K562 (cell line): ENCODE data around the gene MALSU1. TPM values are rescaled to one million over a fixed set of nuclear protein-coding genes. Genes with fewer than 3 reads are reported as not detected.
A peak's percentile ranks its signal among the peaks of the same experiment; 100 is the strongest.

Experiments used
- ATAC-seq: fragments of 200-7000 bp; cut with Tn5 transposase; 3 replicates; pipeline ENCODE4 v1.9.1; 2020; ENCODE audit warnings: moderate library complexity
- BruUV-seq: library from RNA; stranded (reverse); fragments of 400-500 nt; replicated peaks from 2 replicates; lab custom pipeline; 2021; lab: Mats Ljungman, UMichigan
- CTCF ChIA-PET: fragments of 300-600 bp; formaldehyde crosslinking; extraction: SDS; loops from one replicate; lab custom pipeline; 2021; ENCODE audit warnings: low intra/inter-chr PET ratio; lab: Yijun Ruan, JAX
- POLR2A ChIA-PET: fragments of 300-600, 350-650 bp; sonication (Branson Sonifier 250); formaldehyde crosslinking; extraction: SDS; loops from one replicate; lab custom pipeline; 2021; ENCODE audit warnings: antibody characterized with exemption, inconsistent platforms; lab: Yijun Ruan, JAX
- DNase-seq, 4 experiments: peaks; one replicate each; pipeline versions ENCODE4 v3.0.0 to v3.0.0-alpha.2; 2011 to 2018; ENCODE audit warnings: low spot score in 3 of 4, mixed read lengths in 3 of 4; ENCODE audit errors: extremely low read depth in 1 of 4
- FAIRE-seq: peaks from 2 replicates; lab custom pipeline; 2011; peaks lifted over from hg19 to GRCh38; lab: Jason Lieb, UNC
- H2AFZ ChIP-seq: 2 replicates; pipeline ENCODE4 v1.6.0; 2011; ENCODE audit warnings: low read depth, low read length, control low read depth, inconsistent platforms
- H3K27ac ChIP-seq: fragments of 200-600 bp; 3 replicates; pipeline ENCODE4 v1.8.0; 2011; ENCODE audit warnings: low read depth, mild to moderate bottlenecking, control low read depth, inconsistent platforms, low read length, moderate library complexity, mixed read lengths; ENCODE audit errors: extremely low read depth
- H3K27me3 ChIP-seq, 2 experiments: fragments of 300-600 bp in 1 of 2; 2 replicates in 1 of 2; 3 replicates in 1 of 2; pipeline versions ENCODE4 v1.6.0 to v1.8.0; 2011; ENCODE audit warnings: inconsistent platforms in 2 of 2, low read length in 2 of 2, mild to moderate bottlenecking in 1 of 2, mixed read lengths in 1 of 2, moderate library complexity in 1 of 2; ENCODE audit not compliant: control insufficient read depth in 2 of 2, insufficient read depth in 2 of 2
- H3K36me3 ChIP-seq: fragments of 300-600 bp; 3 replicates; pipeline ENCODE4 v1.8.0; 2011; ENCODE audit warnings: mild to moderate bottlenecking, low read length, inconsistent platforms; ENCODE audit not compliant: control insufficient read depth, insufficient read depth
- H3K4me1 ChIP-seq, 2 experiments: fragments of 200-600 bp in 1 of 2; replicated peaks in 1 of 2; 2 replicates in 1 of 2; 3 replicates in 1 of 2; pipeline versions ENCODE4 v1.5.1 to v1.8.0; 2011; ENCODE audit warnings: inconsistent platforms in 2 of 2, low read length in 2 of 2, mild to moderate bottlenecking in 1 of 2, mixed read lengths in 1 of 2, moderate library complexity in 1 of 2; ENCODE audit not compliant: control insufficient read depth in 2 of 2, insufficient read depth in 2 of 2
- H3K4me2 ChIP-seq: 2 replicates; pipeline ENCODE4 v1.6.1; 2011; ENCODE audit warnings: low read length, control low read depth, inconsistent platforms, mixed read lengths; ENCODE audit not compliant: insufficient read depth
- H3K4me3 ChIP-seq: fragments of 200-600 bp; sonication (generic), shearing (Covaris generic); 2 replicates; pipeline ENCODE4 v1.5.1; 2016; ENCODE audit warnings: control low read depth, inconsistent platforms
- H3K79me2 ChIP-seq: fragments of 200-600 bp; 3 replicates; pipeline ENCODE4 v1.8.0; 2011; ENCODE audit warnings: low read length, inconsistent platforms; ENCODE audit not compliant: control insufficient read depth, insufficient read depth
- H3K9ac ChIP-seq, 2 experiments: 2 replicates each; pipeline versions ENCODE4 v1.6.0 to v1.6.1; 2011; ENCODE audit warnings: low read depth in 2 of 2, low read length in 2 of 2, control low read depth in 1 of 2, inconsistent platforms in 1 of 2, mild to moderate bottlenecking in 1 of 2, mixed read lengths in 1 of 2; ENCODE audit not compliant: insufficient read depth in 1 of 2
- H3K9me1 ChIP-seq: one replicate; pipeline ENCODE4 v1.6.0; 2011; ENCODE audit warnings: inconsistent platforms, mild to moderate bottlenecking, low read length, moderate library complexity; ENCODE audit not compliant: control insufficient read depth, insufficient read depth
- H3K9me3 ChIP-seq: replicated peaks from 2 replicates; pipeline ENCODE4 v1.5.1; 2011; ENCODE audit warnings: low read depth, low read length, inconsistent platforms; ENCODE audit not compliant: control insufficient read depth, insufficient read depth
- H4K20me1 ChIP-seq: replicated peaks from 2 replicates; pipeline ENCODE4 v1.6.1; 2011; ENCODE audit warnings: low read length, inconsistent platforms, mixed read lengths; ENCODE audit not compliant: control insufficient read depth, insufficient read depth
- CEBPB ChIP-seq: fragments of 450-650 bp; IDR thresholded peaks from 2 replicates; pipeline ENCODE4 v1.6.1; 2016; ENCODE audit warnings: missing genetic modification characterization, missing compliant biosample characterization
- ELF2 ChIP-seq: fragments of 250-450 bp; sonication (Bioruptor Pico); IDR thresholded peaks from 2 replicates; pipeline ENCODE4 v1.5.0; 2021; ENCODE audit warnings: mild to moderate bottlenecking
- ERF ChIP-seq: fragments of 450-650 bp; formaldehyde crosslinking; IDR thresholded peaks from 2 replicates; pipeline ENCODE4 v1.4.0; 2020; ENCODE audit warnings: mild to moderate bottlenecking, mixed read lengths
- GMEB1 ChIP-seq: fragments of 250-450 bp; sonication (Bioruptor Pico); IDR thresholded peaks from 2 replicates; pipeline ENCODE4 v1.4.0; 2020; ENCODE audit warnings: mild to moderate bottlenecking
- JUNB ChIP-seq: fragments of 450-650 bp; formaldehyde crosslinking; conservative IDR thresholded peaks from 2 replicates; pipeline ENCODE4 v1.4.0; 2020; ENCODE audit warnings: mild to moderate bottlenecking
- NFE2L1 ChIP-seq: fragments of 450-650 bp; IDR thresholded peaks from 2 replicates; pipeline ENCODE4 v1.6.1; 2016; ENCODE audit warnings: missing genetic modification characterization, low read depth, mild to moderate bottlenecking, missing compliant biosample characterization, moderate library complexity, borderline replicate concordance
- NR0B1 ChIP-seq: fragments of 450-650 bp; IDR thresholded peaks from one replicate; pipeline ENCODE4 v1.6.1; 2018; ENCODE audit warnings: mild to moderate bottlenecking, moderate library complexity; ENCODE audit not compliant: partially characterized antibody
- PHF20 ChIP-seq: fragments of 450-650 bp; IDR thresholded peaks from 2 replicates; pipeline ENCODE4 v1.6.1; 2018; ENCODE audit not compliant: partially characterized antibody
- SMARCA4 ChIP-seq: fragments of 450-650 bp; IDR thresholded peaks from 2 replicates; pipeline ENCODE4 v1.6.1; 2016
- SMARCB1 ChIP-seq: IDR thresholded peaks from 2 replicates; pipeline ENCODE4 v1.6.1; 2011; ENCODE audit warnings: improper control_type of control experiment, low read depth; ENCODE audit not compliant: insufficient read length
- SMARCE1 ChIP-seq: fragments of 450-650 bp; IDR thresholded peaks from 2 replicates; pipeline ENCODE4 v1.7.1; 2016; ENCODE audit warnings: mild to moderate bottlenecking
- TEAD2 ChIP-seq: fragments of 450-650 bp; IDR thresholded peaks from 2 replicates; pipeline ENCODE4 v1.6.1; 2016; ENCODE audit warnings: missing genetic modification characterization, control low read depth, missing compliant biosample characterization
- ZNF124 ChIP-seq: sonication (generic); formaldehyde crosslinking; IDR thresholded peaks from 2 replicates; pipeline ENCODE4 v1.8.1; 2022; ENCODE audit warnings: missing genetic modification reagents
- ZNF239 ChIP-seq: fragments of 250-450 bp; sonication (Bioruptor Pico); IDR thresholded peaks from 2 replicates; pipeline ENCODE4 v1.4.0; 2020; ENCODE audit warnings: mild to moderate bottlenecking
- ZNF561 ChIP-seq: fragments of 450-650 bp; formaldehyde crosslinking; conservative IDR thresholded peaks from 2 replicates; pipeline ENCODE4 v1.4.0; 2020; ENCODE audit warnings: mild to moderate bottlenecking, moderate library complexity
- ZNF639 ChIP-seq, 2 experiments: fragments of 200-800 bp in 1 of 2; sonication (Bioruptor generic) in 1 of 2; sonication (generic) in 1 of 2; formaldehyde crosslinking in 1 of 2; IDR thresholded peaks in 1 of 2; conservative IDR thresholded peaks in 1 of 2; 2 replicates each; pipeline versions ENCODE4 v1.5.0 to v1.6.1; 2016 to 2020; ENCODE audit warnings: missing compliant biosample characterization in 1 of 2, missing genetic modification characterization in 1 of 2, missing genetic modification reagents in 1 of 2
- ZNF695 ChIP-seq: fragments of 450-650 bp; formaldehyde crosslinking; IDR thresholded peaks from 2 replicates; pipeline ENCODE4 v1.4.0; 2020; ENCODE audit warnings: mild to moderate bottlenecking, moderate library complexity
- ZNF696 ChIP-seq: fragments of 250-450 bp; sonication (Bioruptor Pico); conservative IDR thresholded peaks from 2 replicates; pipeline ENCODE4 v1.4.0; 2020; ENCODE audit warnings: mild to moderate bottlenecking, moderate library complexity
- WGBS: fragments of 100-300 bp; shearing (Covaris generic); methylation state at CpG from one replicate; pipeline ENCODE4 v1.1.6; 2016; ENCODE audit warnings: low coverage, mixed read lengths; ENCODE audit not compliant: insufficient coverage; ENCODE audit errors: missing lambda C conversion rate; 5-methylcytosine and 5-hydroxymethylcytosine counted together
- in situ Hi-C: fragments of 300-500 bp; cut with MboI; formaldehyde crosslinking; loops from 4 replicates; pipeline ENCODE4 v1.15.0; 2018; ENCODE audit warnings: inconsistent platforms, mixed read lengths
- intact Hi-C: fragments of 100-400 bp; cut with micrococcal nuclease; formaldehyde crosslinking; loops from 2 replicates; pipeline ENCODE4 v1.14.2; 2022
- polyA plus RNA-seq, 8 experiments: library from polyadenylated mRNA; depleted of rRNA in 4 of 8; stranded (reverse) in 5 of 8; unstranded in 3 of 8; fragments of >200 nt; fragmentation: Nextera tagmentation in 2 of 8; fragmentation: Illumina TruSeq in 1 of 8; extraction: Ambion mirVana in 2 of 8; extraction: Trizol in 1 of 8; gene quantifications; 2 replicates each; pipeline versions ENCODE4 v1.2.1 to v1.2.3, GENCODE V29; 2011 to 2014; ENCODE audit warnings: inconsistent platforms in 1 of 8, missing spikeins in 1 of 8
- total RNA-seq, 7 experiments: library from RNA; depleted of rRNA in 6 of 7; stranded (reverse); fragments of >200 nt in 6 of 7; fragmentation: Illumina TruSeq in 2 of 7; extraction: Trizol in 2 of 7; gene quantifications; 2 replicates each; pipeline versions ENCODE4 v1.2.1 to v1.2.3, GENCODE V29; 2011 to 2021; ENCODE audit warnings: low replicate concordance in 1 of 7

The MALSU1 gene
- total and polyA plus RNA-seq, 9 of the 15 experiments (the other 6 are each of a cell fraction or from before 2014, with no cell fraction given) = 12.3 to 308 (median 81.2) TPM

- no peak overlapping the region for H3K9ac ChIP-seq
- H3K27me3 ChIP-seq = no peaks in the 10 kb centered on the region
- WGBS = 51% methylated on average over 2 of the region's 4 CpGs
- peak overlapping the region; percentile 26; the same call in 1 of the 2 replicates for H2AFZ ChIP-seq
- BruUV-seq = no TSS peak
- no peaks in the 10 kb centered on the region for H4K20me1 ChIP-seq
- H3K4me1 ChIP-seq = no peaks in the 10 kb centered on the region; a peak in 1 of 5 replicates
- H3K4me2 ChIP-seq = no peak overlapping the region
- intact Hi-C loops = no loop called here
- FAIRE-seq = no peak
- ChIA-PET POLR2A (interaction anchor here (0.5 kb wide), 1 partner anchor 334 kb away, joined by 3 read pairs; no protein-coding TSS in a partner anchor), CTCF (no interaction called here)
- H3K36me3 ChIP-seq = no peaks in the 10 kb centered on the region
- no peak for DNase-seq
- ATAC-seq = no peak
- in situ Hi-C loops = no loop called here
- no peaks in the 10 kb centered on the region for H3K9me3 ChIP-seq
- H3K27ac ChIP-seq = no peak overlapping the region
- H3K4me3 ChIP-seq = no peak overlapping the region
- no peak for TF ChIP-seq SMARCB1
- TF ChIP-seq ZNF124 (CRISPR knock-in tag) = no peak
- TF ChIP-seq ELF2 = no peak
- no peak for TF ChIP-seq SMARCE1
- TF ChIP-seq ZNF639 (CRISPR knock-in tag; conservative IDR thresholded peaks at IDR 0.05 in 1 of 2, IDR thresholded peaks at IDR 0.05 in 1 of 2) = no peak
- no peak for TF ChIP-seq ZNF696 (CRISPR knock-in tag)
- no peak for TF ChIP-seq NFE2L1 (tag)
- TF ChIP-seq PHF20 = no peak
- no peak for TF ChIP-seq GMEB1 (CRISPR knock-in tag)
- TF ChIP-seq ERF (CRISPR knock-in tag) = no peak
- no peak for TF ChIP-seq TEAD2 (tag)
- no peak for TF ChIP-seq JUNB (CRISPR knock-in tag)
- TF ChIP-seq NR0B1 = no peak
- TF ChIP-seq SMARCA4 = no peak
- no peak for TF ChIP-seq ZNF561 (CRISPR knock-in tag)
- TF ChIP-seq ZNF239 (CRISPR knock-in tag) = no peak
- no peak for TF ChIP-seq CEBPB (tag)
- no peak for TF ChIP-seq ZNF695 (CRISPR knock-in tag)
- TF ChIP-seq, all 486 proteins: peak for 0
- no peaks in the 10 kb centered on the region for H3K9me1 ChIP-seq
- no peaks in the 10 kb centered on the region for H3K79me2 ChIP-seq
Measured at GRCh38 chr7:23283086-23283485, 16.1 kb upstream of the MALSU1 start.
